HepG2 (cell line): ENCODE measurements around the gene THEM5. TPM values are rescaled to one million over a fixed set of nuclear protein-coding genes. Genes with fewer than 3 reads are reported as not detected.

Experiments used
- ARHGAP35 ChIP-seq: sonication (generic); formaldehyde crosslinking; IDR thresholded peaks from 2 replicates; pipeline ENCODE4 v1.9.0; 2022; ENCODE audit warnings: mild to moderate bottlenecking, inconsistent platforms, moderate library complexity, missing genetic modification reagents, borderline replicate concordance
- FOXK1 ChIP-seq: sonication (generic); formaldehyde crosslinking; IDR thresholded peaks from 2 replicates; pipeline ENCODE4 v1.4.0; 2020; ENCODE audit warnings: low read depth, missing genetic modification reagents, borderline replicate concordance
- HES4 ChIP-seq: sonication (generic); formaldehyde crosslinking; IDR thresholded peaks from 2 replicates; pipeline ENCODE4 v1.9.0; 2021; ENCODE audit warnings: mild to moderate bottlenecking, missing genetic modification reagents, borderline replicate concordance
- KDM3A ChIP-seq: IDR thresholded peaks from 2 replicates; pipeline ENCODE4 v1.6.1; 2018; ENCODE audit warnings: low read depth, missing compliant biosample characterization
- MYNN ChIP-seq: sonication (generic); formaldehyde crosslinking; IDR thresholded peaks from 2 replicates; pipeline ENCODE4 v1.4.0; 2020; ENCODE audit warnings: mild to moderate bottlenecking, low read depth, missing genetic modification reagents
- NFATC3 ChIP-seq: sonication (generic); formaldehyde crosslinking; IDR thresholded peaks from 2 replicates; pipeline ENCODE4 v1.5.1; 2020; ENCODE audit warnings: mild to moderate bottlenecking, missing genetic modification reagents
- NFYC ChIP-seq: IDR thresholded peaks from 2 replicates; pipeline ENCODE4 v1.6.1; 2016; ENCODE audit warnings: missing genetic modification reagents, missing compliant biosample characterization
- SNAPC2 ChIP-seq: sonication (generic); formaldehyde crosslinking; IDR thresholded peaks from 2 replicates; pipeline ENCODE4 v1.8.1; 2022; ENCODE audit warnings: mild to moderate bottlenecking, missing genetic modification reagents
- ZNF20 ChIP-seq: sonication (generic); formaldehyde crosslinking; IDR thresholded peaks from 2 replicates; pipeline ENCODE4 v1.4.0; 2020; ENCODE audit warnings: mild to moderate bottlenecking, moderate library complexity, missing genetic modification reagents
- ZNF205 ChIP-seq: IDR thresholded peaks from 2 replicates; pipeline ENCODE4 v1.6.1; 2018; ENCODE audit warnings: missing biosample characterization, missing genetic modification reagents
- ZNF263 ChIP-seq: sonication (generic); formaldehyde crosslinking; IDR thresholded peaks from 2 replicates; pipeline ENCODE4 v1.4.0; 2020; ENCODE audit warnings: missing genetic modification reagents
- ZNF776 ChIP-seq: sonication (generic); formaldehyde crosslinking; IDR thresholded peaks from 2 replicates; pipeline ENCODE4 v1.4.0; 2020; ENCODE audit warnings: mild to moderate bottlenecking, missing genetic modification reagents
- polyA plus RNA-seq, 8 experiments: library from polyadenylated mRNA; depleted of rRNA in 3 of 8; stranded (reverse) in 7 of 8; unstranded in 1 of 8; fragments of >200 nt; fragmentation: Illumina TruSeq in 4 of 8; extraction: Trizol in 4 of 8; gene quantifications; 2 replicates each; pipeline versions ENCODE4 v1.2.1 to v1.2.3, GENCODE V29; 2011 to 2016; ENCODE audit warnings: low read depth in 4 of 8, missing spikeins in 1 of 8, mixed read lengths in 1 of 8; ENCODE audit not compliant: insufficient read depth in 1 of 8
- total RNA-seq, 5 experiments: library from RNA; depleted of rRNA; stranded (reverse); fragments of >200 nt; fragmentation: Illumina TruSeq; extraction: Trizol; gene quantifications; 2 replicates each; pipeline ENCODE4 v1.2.3, GENCODE V29; 2016; ENCODE audit warnings: low read depth in 1 of 5
- TF ChIP-seq, protein P1 (sequence below), 2 experiments: IDR thresholded peaks; 2 replicates each; pipeline ENCODE4 v1.6.1; 2011 to 2012; ENCODE audit warnings: low read length in 2 of 2, borderline replicate concordance in 1 of 2, low read depth in 1 of 2, mild to moderate bottlenecking in 1 of 2, moderate library complexity in 1 of 2
- TF ChIP-seq, protein P2 (sequence below): IDR thresholded peaks from 2 replicates; pipeline ENCODE4 v1.6.1; 2018; ENCODE audit warnings: missing genetic modification reagents, mild to moderate bottlenecking, missing compliant biosample characterization
- TF ChIP-seq, protein P3 (sequence below): sonication (generic); formaldehyde crosslinking; IDR thresholded peaks from 2 replicates; pipeline ENCODE4 v1.4.0; 2020; ENCODE audit warnings: mild to moderate bottlenecking, missing genetic modification reagents
- TF ChIP-seq, protein P4 (sequence below): sonication (generic); formaldehyde crosslinking; IDR thresholded peaks from 2 replicates; pipeline ENCODE4 v1.4.0; 2020; ENCODE audit warnings: missing genetic modification reagents
- TF ChIP-seq, protein P5 (sequence below): sonication (generic); formaldehyde crosslinking; IDR thresholded peaks from 2 replicates; pipeline ENCODE4 v1.5.0; 2020; ENCODE audit warnings: missing genetic modification reagents
- TF ChIP-seq, protein P6 (sequence below), 2 experiments: sonication (generic) in 1 of 2; formaldehyde crosslinking in 1 of 2; IDR thresholded peaks; 2 replicates each; pipeline versions ENCODE4 v1.4.0 to v1.6.1; 2018 to 2020; ENCODE audit warnings: missing genetic modification reagents in 2 of 2, borderline replicate concordance in 1 of 2, low read depth in 1 of 2, mild to moderate bottlenecking in 1 of 2, missing biosample characterization in 1 of 2
- TF ChIP-seq, protein P7 (sequence below): IDR thresholded peaks from 2 replicates; pipeline ENCODE4 v1.6.1; 2016; ENCODE audit warnings: low read depth

THEM5 gene
- total and polyA plus RNA-seq, 2 of the 13 experiments (the other 11 are each of a cell fraction or from before 2014, with no cell fraction given): not detected

DNA sequence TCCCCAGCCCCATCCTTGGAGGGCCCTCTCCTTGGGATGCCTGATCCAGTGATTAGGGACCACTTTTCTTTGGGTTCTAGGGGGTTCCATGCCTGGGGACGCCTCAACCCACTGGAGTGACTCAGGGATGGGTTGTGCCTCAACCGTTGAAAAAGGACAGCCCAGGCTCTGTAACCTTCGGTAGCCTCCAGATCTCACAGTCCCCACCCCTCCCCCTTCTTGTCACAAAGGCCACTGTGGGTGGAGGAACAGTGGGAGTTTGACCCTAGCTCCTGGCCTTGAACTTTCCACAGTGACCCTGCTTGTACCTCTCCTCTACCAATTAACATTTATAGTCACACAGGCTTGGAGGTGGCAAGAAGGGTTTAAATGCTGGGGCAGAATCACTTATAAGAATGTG lies 19.3 kb downstream of the THEM5 start (continued):
- no peak for TF ChIP-seq SNAPC2 (CRISPR knock-in tag)
- TF ChIP-seq ZNF263 (CRISPR knock-in tag): 0 out of 2 replicates have a peak, but pooled peaks have one; percentile 20
- TF ChIP-seq ARHGAP35 (CRISPR knock-in tag): no peak
- TF ChIP-seq, protein P1, sequence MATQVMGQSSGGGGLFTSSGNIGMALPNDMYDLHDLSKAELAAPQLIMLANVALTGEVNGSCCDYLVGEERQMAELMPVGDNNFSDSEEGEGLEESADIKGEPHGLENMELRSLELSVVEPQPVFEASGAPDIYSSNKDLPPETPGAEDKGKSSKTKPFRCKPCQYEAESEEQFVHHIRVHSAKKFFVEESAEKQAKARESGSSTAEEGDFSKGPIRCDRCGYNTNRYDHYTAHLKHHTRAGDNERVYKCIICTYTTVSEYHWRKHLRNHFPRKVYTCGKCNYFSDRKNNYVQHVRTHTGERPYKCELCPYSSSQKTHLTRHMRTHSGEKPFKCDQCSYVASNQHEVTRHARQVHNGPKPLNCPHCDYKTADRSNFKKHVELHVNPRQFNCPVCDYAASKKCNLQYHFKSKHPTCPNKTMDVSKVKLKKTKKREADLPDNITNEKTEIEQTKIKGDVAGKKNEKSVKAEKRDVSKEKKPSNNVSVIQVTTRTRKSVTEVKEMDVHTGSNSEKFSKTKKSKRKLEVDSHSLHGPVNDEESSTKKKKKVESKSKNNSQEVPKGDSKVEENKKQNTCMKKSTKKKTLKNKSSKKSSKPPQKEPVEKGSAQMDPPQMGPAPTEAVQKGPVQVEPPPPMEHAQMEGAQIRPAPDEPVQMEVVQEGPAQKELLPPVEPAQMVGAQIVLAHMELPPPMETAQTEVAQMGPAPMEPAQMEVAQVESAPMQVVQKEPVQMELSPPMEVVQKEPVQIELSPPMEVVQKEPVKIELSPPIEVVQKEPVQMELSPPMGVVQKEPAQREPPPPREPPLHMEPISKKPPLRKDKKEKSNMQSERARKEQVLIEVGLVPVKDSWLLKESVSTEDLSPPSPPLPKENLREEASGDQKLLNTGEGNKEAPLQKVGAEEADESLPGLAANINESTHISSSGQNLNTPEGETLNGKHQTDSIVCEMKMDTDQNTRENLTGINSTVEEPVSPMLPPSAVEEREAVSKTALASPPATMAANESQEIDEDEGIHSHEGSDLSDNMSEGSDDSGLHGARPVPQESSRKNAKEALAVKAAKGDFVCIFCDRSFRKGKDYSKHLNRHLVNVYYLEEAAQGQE (IDR thresholded peaks at IDR 0.05; ENCODE audit: borderline replicate concordance in 1 of 2, low read depth in 1 of 2, low read length in 2 of 2): 0 out of 4 replicates have a peak, but pooled peaks of 1 of the 2 experiments have one; percentile 31
- TF ChIP-seq HES4: no peak
- TF ChIP-seq, protein P2, sequence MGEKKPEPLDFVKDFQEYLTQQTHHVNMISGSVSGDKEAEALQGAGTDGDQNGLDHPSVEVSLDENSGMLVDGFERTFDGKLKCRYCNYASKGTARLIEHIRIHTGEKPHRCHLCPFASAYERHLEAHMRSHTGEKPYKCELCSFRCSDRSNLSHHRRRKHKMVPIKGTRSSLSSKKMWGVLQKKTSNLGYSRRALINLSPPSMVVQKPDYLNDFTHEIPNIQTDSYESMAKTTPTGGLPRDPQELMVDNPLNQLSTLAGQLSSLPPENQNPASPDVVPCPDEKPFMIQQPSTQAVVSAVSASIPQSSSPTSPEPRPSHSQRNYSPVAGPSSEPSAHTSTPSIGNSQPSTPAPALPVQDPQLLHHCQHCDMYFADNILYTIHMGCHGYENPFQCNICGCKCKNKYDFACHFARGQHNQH (CRISPR knock-in tag): no peak
- TF ChIP-seq, protein P3, sequence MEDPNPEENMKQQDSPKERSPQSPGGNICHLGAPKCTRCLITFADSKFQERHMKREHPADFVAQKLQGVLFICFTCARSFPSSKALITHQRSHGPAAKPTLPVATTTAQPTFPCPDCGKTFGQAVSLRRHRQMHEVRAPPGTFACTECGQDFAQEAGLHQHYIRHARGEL: no peak
- no peak for TF ChIP-seq MYNN (CRISPR knock-in tag)
- no peak for TF ChIP-seq ZNF20 (CRISPR knock-in tag)
- no peak for TF ChIP-seq NFYC (CRISPR knock-in tag)
- no peak for TF ChIP-seq KDM3A (CRISPR knock-in tag)
- TF ChIP-seq, protein P4, sequence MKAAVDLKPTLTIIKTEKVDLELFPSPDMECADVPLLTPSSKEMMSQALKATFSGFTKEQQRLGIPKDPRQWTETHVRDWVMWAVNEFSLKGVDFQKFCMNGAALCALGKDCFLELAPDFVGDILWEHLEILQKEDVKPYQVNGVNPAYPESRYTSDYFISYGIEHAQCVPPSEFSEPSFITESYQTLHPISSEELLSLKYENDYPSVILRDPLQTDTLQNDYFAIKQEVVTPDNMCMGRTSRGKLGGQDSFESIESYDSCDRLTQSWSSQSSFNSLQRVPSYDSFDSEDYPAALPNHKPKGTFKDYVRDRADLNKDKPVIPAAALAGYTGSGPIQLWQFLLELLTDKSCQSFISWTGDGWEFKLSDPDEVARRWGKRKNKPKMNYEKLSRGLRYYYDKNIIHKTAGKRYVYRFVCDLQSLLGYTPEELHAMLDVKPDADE (CRISPR knock-in tag): no peak
- TF ChIP-seq, protein P5, sequence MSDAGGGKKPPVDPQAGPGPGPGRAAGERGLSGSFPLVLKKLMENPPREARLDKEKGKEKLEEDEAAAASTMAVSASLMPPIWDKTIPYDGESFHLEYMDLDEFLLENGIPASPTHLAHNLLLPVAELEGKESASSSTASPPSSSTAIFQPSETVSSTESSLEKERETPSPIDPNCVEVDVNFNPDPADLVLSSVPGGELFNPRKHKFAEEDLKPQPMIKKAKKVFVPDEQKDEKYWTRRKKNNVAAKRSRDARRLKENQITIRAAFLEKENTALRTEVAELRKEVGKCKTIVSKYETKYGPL (CRISPR knock-in tag): no peak
- no peak for TF ChIP-seq FOXK1 (CRISPR knock-in tag)
- 0 out of 2 replicates have a peak, but pooled peaks have one; percentile 29 for TF ChIP-seq ZNF205 (CRISPR knock-in tag)
- TF ChIP-seq ZNF776 (CRISPR knock-in tag): no peak
- TF ChIP-seq NFATC3: no peak
- TF ChIP-seq, protein P6, sequence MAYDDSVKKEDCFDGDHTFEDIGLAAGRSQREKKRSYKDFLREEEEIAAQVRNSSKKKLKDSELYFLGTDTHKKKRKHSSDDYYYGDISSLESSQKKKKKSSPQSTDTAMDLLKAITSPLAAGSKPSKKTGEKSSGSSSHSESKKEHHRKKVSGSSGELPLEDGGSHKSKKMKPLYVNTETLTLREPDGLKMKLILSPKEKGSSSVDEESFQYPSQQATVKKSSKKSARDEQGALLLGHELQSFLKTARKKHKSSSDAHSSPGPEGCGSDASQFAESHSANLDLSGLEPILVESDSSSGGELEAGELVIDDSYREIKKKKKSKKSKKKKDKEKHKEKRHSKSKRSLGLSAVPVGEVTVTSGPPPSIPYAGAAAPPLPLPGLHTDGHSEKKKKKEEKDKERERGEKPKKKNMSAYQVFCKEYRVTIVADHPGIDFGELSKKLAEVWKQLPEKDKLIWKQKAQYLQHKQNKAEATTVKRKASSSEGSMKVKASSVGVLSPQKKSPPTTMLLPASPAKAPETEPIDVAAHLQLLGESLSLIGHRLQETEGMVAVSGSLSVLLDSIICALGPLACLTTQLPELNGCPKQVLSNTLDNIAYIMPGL (CRISPR knock-in tag; IDR thresholded peaks at IDR 0.05; ENCODE audit: borderline replicate concordance in 1 of 2, low read depth in 1 of 2): no peak
- TF ChIP-seq, protein P7, sequence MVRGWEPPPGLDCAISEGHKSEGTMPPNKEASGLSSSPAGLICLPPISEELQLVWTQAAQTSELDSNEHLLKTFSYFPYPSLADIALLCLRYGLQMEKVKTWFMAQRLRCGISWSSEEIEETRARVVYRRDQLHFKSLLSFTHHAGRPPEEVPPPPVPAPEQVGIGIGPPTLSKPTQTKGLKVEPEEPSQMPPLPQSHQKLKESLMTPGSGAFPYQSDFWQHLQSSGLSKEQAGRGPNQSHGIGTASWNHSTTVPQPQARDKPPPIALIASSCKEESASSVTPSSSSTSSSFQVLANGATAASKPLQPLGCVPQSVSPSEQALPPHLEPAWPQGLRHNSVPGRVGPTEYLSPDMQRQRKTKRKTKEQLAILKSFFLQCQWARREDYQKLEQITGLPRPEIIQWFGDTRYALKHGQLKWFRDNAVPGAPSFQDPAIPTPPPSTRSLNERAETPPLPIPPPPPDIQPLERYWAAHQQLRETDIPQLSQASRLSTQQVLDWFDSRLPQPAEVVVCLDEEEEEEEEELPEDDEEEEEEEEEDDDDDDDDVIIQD: no peak
